Left kidney (tissue), 2 donors: Measurements from ENCODE around the gene PSMF1. TPM values are rescaled to one million over a fixed set of nuclear protein-coding genes. Genes with fewer than 3 reads are reported as not detected.
A peak's percentile ranks its signal among the peaks of the same experiment; 100 is the strongest.
"Not testable (repeated sequence)": the region's sequence is repeated elsewhere in the genome, so short reads cannot be mapped to it uniquely, and the experiment has no call there.

ENCODE experiments used
- DNase-seq: peaks from one replicate; pipeline ENCODE4 v3.0.0-alpha.2; 2013
- polyA plus RNA-seq: library from polyadenylated mRNA; unstranded; fragments of 120-200 nt; gene quantifications from one replicate; pipeline ENCODE4 v1.2.1, GENCODE V29; 2013; ENCODE audit not compliant: insufficient read length

PSMF1 gene
- polyA plus RNA-seq, 1 donor: 111 TPM

- no peak for DNase-seq
Observed at GRCh38 chr20:1119524-1119923, 1.1 kb downstream of the PSMF1 start.

GRCh38 chr20:1121429-1121828, 3.0 kb downstream of the PSMF1 start:
- no peak for DNase-seq

GRCh38 chr20:1122388-1123315, 4.2 kb downstream of the PSMF1 start:
- DNase-seq: peak; percentile 29

DNA sequence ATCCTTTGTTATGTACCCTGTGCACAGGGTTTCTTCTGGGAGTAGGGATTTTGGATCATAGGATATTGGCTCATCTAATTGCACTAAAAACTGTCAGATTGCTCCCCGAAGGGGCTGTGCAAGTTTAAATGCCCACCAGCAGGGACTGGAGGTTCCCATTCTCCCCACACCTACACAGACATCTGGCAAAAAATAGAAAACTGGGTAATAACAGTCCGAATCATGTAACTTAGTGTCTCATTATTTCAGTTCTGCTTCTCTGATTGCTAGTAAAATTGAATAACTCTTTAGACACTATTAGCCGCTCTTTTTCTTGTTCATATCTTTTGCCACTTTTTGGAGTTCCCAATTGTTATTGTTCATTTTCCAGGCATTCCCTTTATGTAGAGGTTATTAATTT, 5.3 kb downstream of the PSMF1 start:
- DNase-seq: no peak

DNA sequence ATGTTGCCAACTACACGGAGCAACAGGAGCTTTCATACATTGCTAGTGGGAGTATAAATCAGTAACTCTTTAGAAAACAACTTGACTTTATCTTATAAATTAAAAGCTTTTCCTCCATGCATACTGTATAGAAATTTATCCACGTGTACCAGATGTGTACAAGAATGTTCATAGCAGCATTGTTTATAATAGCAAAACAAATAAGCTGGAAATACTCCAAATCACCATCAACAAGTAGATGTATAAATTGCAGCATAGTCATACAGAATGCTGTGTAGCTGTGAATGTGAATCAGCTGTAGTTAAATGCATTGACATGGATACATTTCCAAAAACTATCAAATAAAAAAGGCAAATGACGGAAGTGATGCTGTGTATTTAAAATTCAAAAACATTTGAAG, 6.0 kb downstream of the PSMF1 start:
- DNase-seq: no peak

GRCh38 chr20:1125277-1125676, 6.9 kb downstream of the PSMF1 start:
- no peak for DNase-seq

DNA sequence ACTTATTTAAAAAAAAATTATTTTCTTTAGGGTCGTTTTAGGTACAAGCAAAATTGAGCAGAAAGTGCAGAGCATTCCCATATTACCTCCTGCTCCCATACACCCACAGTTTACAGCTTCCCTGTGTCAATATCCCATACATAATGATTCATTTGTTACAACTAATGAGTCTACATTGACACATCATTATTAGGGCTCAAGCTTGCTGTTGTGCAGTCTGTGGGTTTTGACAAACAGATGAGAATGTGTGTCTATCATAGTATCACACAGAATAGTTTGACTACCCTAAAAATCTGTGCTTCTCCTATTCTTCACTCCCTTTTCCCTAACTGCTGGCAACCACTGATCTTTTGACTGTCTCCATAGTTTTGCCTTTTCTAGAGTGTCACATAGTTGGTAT, 9.4 kb downstream of the PSMF1 start:
- DNase-seq: no peak

DNA sequence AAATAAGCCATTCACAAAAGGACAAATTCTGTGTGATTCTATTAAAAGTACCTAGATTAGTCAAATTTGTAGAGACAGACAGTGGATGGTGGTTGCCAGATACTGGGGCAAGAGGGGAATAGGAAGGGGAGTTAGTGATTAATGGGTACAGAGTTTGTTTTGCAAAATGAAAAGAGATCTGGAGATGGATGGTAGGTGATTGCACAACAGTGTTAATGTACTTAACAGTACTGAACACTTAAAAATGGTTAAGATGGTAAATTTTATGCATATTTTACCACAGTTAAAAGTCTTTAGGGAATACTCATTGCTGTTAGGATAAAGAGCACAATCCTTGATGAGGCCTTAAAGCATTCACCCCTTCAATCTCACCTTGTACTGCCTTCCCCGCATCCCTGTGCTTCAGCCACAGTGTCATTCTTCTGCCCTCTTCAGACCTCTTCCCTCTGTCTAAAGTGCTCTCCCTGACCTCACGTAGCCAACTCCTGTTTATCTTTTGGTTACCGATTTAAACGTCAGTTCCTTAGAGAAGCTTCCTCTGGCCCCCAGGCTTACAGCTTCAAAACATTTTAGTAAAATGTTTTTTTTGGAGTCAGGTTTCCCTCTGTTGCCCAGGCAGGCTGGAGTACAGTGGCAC, 11.8 kb downstream of the PSMF1 start:
- DNase-seq: no peak

- no peak for DNase-seq
Observed at GRCh38 chr20:1130847-1131246, 12.4 kb downstream of the PSMF1 start.

GRCh38 chr20:1131354-1131753, 13.0 kb downstream of the PSMF1 start:
- no peak for DNase-seq

GRCh38 chr20:1134355-1134754, 16.0 kb downstream of the PSMF1 start:
- no peak for DNase-seq

- DNase-seq: no peak
Observed at GRCh38 chr20:1134836-1135235, 16.4 kb downstream of the PSMF1 start.

DNA sequence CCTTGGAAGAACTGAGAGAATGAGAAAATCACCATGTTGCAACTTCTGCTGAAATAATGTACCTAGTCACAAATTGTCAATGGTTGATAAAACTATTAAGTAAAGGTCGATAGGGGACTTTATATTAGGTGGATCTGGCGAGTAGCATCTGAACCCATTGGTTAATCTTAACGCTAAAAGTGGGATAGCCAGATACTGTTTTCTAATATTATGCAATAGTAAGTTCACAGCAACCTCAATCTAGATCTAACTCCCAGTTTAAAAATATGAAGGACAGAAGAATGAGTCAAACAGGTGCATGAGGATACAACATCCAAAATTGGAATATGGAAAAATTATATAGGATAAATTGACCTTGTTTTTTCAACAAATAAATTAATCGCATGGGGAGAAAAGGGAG, 18.8 kb downstream of the PSMF1 start:
- DNase-seq: no peak

- DNase-seq: no peak
Observed at GRCh38 chr20:1144401-1145172, 26.2 kb downstream of the PSMF1 start.

- no peak for DNase-seq
Observed at GRCh38 chr20:1146957-1147356, 28.6 kb downstream of the PSMF1 start.

DNA sequence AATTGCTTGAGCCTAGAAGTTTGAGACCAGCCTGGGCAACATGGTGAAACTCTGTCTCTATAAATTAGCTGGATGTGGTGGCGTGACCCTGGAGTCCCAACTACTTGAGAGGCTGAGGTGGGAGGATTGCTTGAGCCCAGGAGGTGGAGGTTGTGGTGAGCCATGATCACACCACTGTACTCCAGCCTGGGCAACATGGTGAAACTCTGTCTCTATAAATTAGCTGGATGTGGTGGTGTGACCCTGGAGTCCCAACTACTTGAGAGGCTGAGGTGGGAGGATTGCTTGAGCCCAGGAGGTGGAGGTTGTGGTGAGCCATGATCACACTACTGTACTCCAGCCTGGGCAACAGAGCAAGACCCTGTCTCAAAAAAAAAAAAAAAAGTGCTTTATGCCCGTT, 31.4 kb downstream of the PSMF1 start:
- not testable (repeated sequence) for DNase-seq

DNA sequence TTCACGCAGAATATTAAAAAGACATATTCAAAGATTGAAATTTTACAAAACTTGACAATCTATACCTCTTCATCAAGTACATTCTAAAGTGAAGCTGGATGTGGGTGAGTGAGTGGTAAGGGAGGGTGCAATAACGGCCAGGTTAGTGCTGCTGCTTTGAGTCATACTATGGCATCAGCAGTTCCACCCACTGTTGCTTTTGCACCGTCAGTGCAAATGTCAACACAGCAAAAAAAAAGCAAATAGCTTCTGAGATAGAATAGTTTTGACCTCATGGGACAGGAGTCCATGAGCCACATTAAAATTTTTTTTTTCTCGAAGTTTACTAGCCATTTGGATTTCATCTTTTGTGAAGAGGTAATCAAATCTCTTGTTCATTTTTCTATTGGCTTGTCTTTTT, 31.8 kb downstream of the PSMF1 start:
- no peak for DNase-seq

DNA sequence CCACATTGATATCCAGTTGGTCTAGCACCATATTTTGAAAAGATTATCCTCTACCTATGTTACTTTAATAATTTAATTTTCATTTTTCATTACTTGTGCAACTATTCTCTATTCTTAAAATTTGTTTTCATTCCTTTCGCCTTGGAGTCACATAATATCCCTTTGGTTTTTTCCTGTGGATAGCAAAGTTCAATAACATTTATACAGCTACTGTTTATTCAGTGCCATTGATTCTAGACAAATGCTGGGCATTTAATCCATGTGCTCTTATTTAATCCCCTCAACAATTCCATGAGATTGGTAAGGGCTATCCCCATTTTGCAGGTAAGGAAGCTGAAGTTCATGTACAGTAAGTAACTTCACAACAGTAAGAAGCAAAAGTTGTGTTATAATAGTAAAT, 32.6 kb downstream of the PSMF1 start:
- DNase-seq: no peak

- no peak for DNase-seq
Observed at GRCh38 chr20:1154226-1154625, 35.8 kb downstream of the PSMF1 start.

DNA sequence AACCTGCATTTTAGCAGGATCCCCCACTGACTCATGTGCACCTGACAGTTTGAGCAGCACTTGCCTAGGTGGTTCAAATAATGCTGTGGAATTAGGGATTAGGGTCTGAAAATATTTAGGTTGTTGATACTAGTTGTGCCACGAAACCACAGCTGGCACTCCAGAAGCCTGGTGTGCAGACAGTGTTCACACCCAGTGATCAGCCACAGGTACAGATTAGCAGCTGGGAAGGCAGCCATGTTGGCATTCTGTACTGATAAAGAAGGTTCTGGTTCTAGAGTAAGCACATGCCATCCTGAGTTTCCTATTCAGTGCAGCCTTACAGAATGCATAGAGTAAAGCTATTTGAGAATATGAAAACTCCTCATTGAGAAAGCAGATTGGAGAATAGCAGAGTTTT, 36.3 kb downstream of the PSMF1 start:
- DNase-seq: no peak

GRCh38 chr20:1155342-1155741, 36.9 kb downstream of the PSMF1 start:
- no peak for DNase-seq

GRCh38 chr20:1160496-1160895, 42.1 kb downstream of the PSMF1 start:
- DNase-seq: no peak

DNA sequence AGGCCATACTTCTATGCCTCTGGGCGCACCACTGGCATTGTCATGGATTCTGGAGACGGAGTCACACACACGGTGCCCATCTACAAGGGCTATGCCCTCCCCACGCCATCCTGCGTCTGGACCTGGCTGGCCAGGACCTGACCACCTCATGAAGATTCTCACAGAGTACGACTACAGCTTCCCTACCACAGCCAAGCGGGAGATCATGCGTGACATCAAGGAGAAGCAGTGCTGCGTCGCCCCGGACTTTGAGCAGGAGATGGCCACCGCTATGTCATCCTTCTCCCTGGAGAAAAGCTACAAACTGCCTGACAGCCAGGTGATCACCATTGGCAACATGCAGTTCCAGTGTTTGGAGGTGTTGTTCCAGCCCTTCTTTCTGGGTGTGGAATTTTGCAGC, 42.6 kb downstream of the PSMF1 start:
- no peak for DNase-seq
